ENCODE data around the gene ZNF74.

GRCh38 chr22:20404881-20405280, 10.9 kb downstream of the ZNF74 start:
- TF ChIP-seq EZH2 (IDR thresholded peaks at IDR 0.05; ENCODE audit: borderline replicate concordance) (no peak), EZH2phosphoT487 (IDR thresholded peaks at IDR 0.05; ENCODE audit: low read depth, severe bottlenecking, unreplicated experiment) (no peak), CTCF (IDR thresholded peaks at IDR 0.05; ENCODE audit: poor library complexity) (no peak)
